NCI-H1105 treated with DMSO at 0.1 percent for 48 hours (cell line): Measurements from ENCODE around the gene OR1D2.
A peak's percentile ranks its signal among the peaks of the same experiment; 100 is the strongest.
"Not testable (repeated sequence)": the region's sequence is repeated elsewhere in the genome, so short reads cannot be mapped to it uniquely, and the experiment has no call there.

Experiments used
- DNase-seq: peaks from one replicate; lab custom pipeline; 2025; lab: John Stamatoyannopoulos, UW

The OR1D2 gene

GRCh38 chr17:3104322-3104721 lies at the start of gene OR1D2:
OR1D2 (minus strand) TSS chr17:3104422; CDS start chr17:3092996, 11,426 bp downstream.
- no peak for DNase-seq

GRCh38 chr17:3137494-3137893 lies 33.3 kb upstream of the OR1D2 start:
- not testable (repeated sequence) for DNase-seq

GRCh38 chr17:3127451-3127850 lies 23.2 kb upstream of the OR1D2 start, which contains the start of gene OR1G1:
OR1G1 (minus strand) TSS chr17:3127551; CDS start chr17:3127551, 0 bp downstream.
- DNase-seq, result no peak

GRCh38 chr17:3073850-3074249 lies 30.4 kb downstream of the OR1D2 start:
- not testable (repeated sequence) for DNase-seq

GRCh38 chr17:3065192-3065591 lies 39.0 kb downstream of the OR1D2 start:
- not testable (repeated sequence) for DNase-seq

- not testable (repeated sequence) for DNase-seq
Observed at GRCh38 chr17:3063507-3063906, 40.7 kb downstream of the OR1D2 start, which contains the start of gene OR1D5. OR1D5 (minus strand) TSS chr17:3063607; CDS start chr17:3063607, 0 bp downstream.

- DNase-seq, result not testable (repeated sequence)
Observed at GRCh38 chr17:3062824-3063377, 41.3 kb downstream of the OR1D2 start.

- DNase-seq, result not testable (repeated sequence)
Observed at GRCh38 chr17:3054868-3055267, 49.4 kb downstream of the OR1D2 start.

GRCh38 chr17:3049705-3050295 lies 54.4 kb downstream of the OR1D2 start:
- no peak for DNase-seq

GRCh38 chr17:3048727-3049471 lies 55.3 kb downstream of the OR1D2 start:
- peak; percentile 88 for DNase-seq

- no peak for DNase-seq
Observed at GRCh38 chr17:3046753-3047152, 57.5 kb downstream of the OR1D2 start.

GRCh38 chr17:3043737-3044365 lies 60.4 kb downstream of the OR1D2 start:
- no peak for DNase-seq

GRCh38 chr17:3040882-3041281 lies 63.3 kb downstream of the OR1D2 start:
- no peak for DNase-seq

GRCh38 chr17:3039736-3040135 lies 64.5 kb downstream of the OR1D2 start:
- DNase-seq, result no peak

GRCh38 chr17:3038941-3039340 lies 65.3 kb downstream of the OR1D2 start:
- DNase-seq, result no peak
